ENCODE data around the gene UBE2E1. TPM values are rescaled to one million over a fixed set of nuclear protein-coding genes. Genes with fewer than 3 reads are reported as not detected.

Gene UBE2E1
- total RNA-seq, 1 donor from 2014 or later = 96.6 TPM

DNA sequence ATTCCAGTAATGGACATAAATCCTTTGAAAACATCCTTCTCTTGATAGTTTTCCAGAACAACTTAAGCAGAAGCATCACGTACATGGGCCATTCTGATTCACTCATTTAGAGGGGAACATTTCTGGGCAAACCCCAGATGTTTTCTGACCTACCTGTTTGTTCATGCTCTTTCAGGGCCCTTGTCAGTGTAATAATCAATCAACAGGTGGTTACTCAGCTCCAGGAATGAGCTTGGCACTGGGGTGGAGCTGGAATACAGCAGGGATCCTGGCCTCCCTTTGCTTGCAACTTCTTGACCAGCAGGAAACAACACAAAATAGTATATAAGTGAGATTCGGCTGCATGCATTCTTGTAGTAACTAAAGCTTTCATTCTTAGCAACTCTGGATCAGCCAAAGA lies 9.2 kb upstream of the UBE2E1 start:
- peak; percentile 82 for ATAC-seq

DNA sequence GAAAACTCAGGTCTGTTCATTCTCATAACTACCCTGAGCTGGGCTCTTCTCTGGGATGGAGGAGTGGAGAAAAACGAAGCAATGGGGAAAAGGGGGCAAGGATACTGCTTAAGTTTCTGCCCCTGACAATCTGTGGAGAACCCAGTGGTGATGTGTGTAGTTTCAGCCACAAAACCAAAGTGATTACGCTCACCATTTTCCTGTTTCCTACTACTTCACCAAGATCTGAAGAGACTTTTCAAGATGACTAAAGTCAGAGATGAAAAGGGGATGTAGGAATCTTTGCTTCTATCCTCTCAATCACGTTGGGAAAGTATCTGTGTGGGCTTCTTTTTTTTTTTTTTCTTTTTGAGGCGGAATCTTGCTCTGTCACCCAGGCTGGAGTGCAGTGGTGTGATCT lies 8.3 kb upstream of the UBE2E1 start:
- no peak for ATAC-seq

DNA sequence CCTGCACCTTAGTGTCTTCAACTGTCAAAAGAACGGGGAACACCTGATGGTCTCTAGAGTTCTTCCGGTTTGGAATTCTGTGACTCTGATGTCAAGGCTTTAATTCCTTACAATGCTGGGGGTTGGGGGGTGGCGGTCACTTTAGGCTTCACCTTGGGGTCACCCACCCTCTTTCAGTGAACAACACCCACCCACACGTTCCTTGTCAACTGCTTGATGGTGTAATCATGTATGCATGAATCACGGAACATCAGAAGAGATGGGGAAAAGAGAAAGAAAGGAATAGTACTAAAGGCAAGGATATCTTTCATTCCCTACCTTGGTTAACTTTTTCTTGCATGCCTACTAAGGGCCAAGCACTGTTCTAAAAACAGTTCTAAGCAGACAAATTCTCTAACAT lies 7.3 kb upstream of the UBE2E1 start:
- no peak for ATAC-seq

DNA sequence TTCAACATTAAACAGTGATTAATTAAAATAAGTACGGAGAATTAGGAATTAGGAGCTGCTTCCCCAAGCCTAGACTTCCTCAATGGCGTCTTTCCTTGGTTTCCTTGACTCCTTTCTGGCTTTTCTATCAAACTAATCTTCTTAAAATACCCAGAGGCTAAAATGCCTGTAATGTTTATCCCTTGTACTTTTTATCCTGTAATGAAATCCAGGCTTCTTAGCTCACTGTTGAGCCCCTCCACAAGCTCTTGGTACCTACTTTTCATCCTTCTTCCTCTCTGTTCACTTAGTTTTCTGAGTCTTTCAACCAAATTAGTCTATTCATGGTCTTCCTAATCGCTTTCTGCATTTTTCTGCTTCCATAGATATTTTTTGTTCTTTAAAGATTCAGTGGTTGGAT lies 6.9 kb upstream of the UBE2E1 start:
- no peak for ATAC-seq

DNA sequence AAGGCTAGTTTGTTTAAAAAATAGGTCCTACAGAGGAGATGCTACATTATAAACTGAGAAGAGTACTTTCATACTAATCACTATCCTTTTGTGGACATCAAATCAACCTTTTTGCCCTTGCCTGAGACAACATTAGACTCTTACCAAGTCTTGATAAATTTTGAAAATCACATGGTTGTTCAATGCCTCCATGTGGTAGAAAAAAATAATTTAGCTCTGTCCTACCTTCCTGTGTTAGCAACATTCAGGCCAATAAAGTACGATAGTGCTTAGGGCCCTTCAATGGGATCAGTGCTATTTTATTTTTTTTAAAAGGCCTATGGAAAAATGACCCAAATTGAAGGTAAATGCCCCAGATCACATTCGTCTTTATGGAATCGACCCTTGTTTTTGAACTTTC lies 5.0 kb upstream of the UBE2E1 start:
- ATAC-seq = no peak

DNA sequence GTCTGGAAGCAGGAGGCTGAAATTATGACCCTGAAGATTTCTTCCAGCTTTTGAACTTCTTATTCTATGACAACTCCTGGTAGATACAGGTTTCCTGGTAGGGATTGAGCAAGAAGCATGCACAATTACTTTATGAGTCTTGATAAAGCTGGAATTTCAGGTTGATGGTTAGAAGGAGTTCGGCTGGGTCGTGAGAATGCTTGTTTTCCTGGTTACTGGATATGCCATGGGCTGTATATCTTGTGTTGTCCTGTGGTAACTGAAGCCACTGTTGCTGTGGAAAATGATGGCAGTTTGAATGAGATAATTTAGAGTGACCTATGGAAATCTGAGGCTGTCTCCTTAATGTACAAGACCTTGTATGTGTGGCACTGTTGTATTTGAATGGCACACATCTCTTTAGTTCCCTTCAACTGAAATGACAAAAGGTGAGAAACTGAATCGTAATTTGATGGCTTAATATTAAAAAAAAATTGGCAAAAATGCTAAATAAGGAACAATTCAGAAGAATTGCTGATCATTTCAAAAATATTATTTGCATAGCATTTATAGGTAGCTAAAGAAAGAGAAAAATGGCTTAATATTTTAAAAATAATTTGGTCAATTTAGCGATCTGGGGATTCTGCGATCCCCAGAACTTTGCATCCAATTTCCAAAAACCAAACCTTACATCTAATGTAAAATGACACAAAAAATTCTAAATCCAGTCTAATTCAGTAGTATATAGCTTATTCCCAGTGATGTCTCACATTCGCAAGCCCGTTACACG lies 1.1 kb upstream of the UBE2E1 start:
- peak; percentile 83 for ATAC-seq

DNA sequence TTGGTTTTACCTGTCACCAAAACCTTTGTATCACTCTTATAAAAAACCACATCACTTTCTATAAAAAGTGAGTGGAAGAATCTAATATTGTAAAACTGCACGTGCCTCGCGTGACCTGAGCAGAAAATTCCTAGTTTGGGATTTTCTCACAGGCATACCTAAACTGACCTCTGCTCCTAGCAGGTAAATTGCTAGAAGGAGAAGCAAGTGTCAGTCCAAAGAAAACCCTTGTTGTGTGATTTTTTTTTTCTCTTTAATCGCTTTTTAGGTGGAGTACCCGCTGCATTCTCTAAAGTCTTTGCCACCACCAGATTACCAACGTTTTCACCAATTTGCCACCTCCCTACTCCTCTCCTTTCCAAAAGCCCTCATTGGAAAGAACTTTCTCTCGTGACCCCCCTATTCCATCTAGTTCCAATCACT lies 534 bp upstream of the UBE2E1 start:
- ATAC-seq = no peak

DNA sequence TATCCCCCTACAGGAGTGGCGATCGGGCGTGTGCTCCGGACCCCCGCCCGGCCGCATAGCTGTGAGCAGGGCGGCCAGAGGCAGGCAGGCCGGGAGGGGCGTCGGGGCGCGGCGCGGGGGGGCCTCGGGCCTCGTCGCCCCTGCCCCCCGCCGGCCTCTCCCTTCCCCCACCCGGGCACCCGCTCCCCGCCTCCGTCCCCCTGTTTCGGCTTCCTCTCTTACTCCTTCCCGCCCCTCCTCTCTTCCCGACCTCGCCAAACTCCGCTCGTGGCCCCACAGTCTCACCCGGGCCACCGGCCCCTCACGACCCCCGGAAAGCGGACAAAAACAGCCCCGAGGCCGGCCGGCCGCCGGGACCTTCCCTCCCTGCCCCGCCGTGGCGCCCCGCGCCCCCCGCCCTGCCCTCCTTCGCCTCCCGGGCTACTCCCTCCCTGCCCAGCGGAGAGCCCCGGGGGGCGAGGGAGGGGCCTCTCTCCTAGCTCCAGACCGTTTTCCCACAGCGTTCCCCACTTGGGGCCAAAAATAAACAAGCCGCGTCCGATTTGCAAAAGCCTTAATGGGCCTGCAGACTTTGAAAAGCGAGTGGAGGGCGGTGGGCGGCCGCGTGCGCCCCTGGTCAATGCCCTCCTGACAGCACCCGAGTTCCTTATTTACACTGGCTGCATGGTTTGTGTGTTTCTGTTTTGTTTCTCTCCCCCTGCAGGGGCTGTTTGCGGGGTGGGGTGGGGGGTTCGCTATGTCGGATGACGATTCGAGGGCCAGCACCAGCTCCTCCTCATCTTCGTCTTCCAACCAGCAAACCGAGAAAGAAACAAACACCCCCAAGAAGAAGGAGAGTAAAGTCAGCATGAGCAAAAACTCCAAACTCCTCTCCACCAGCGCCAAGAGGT lies 1.0 kb downstream of the UBE2E1 start:
- ATAC-seq = peak; percentile 20

DNA sequence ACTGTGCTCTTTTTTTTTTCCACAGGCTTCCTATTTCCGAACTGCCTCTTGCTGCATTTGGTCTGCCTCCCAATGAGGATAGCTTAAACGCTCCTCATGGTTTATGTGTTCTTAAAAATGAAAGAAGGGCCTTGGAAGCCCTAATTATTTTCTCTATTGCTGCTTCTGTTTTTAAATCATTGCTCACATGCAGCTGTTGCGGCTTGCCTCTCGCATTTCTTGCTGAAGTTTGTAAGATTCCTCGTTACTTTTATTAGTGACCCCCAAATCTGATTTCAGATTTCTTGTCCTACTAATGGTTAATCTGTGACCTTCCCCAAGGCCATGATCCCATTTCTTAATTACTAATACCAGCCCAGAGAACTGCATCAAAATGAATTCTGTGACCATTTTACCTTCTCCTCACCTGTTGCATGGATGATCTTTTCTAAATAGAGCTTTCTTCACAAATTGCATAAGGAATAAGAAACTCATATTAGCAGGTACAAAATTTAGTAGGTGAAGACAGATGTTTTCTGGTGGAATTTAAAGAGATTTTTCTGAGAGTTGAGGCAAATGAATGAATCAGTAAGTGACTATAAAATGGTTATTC lies 1.8 kb downstream of the UBE2E1 start:
- no peak for ATAC-seq

DNA sequence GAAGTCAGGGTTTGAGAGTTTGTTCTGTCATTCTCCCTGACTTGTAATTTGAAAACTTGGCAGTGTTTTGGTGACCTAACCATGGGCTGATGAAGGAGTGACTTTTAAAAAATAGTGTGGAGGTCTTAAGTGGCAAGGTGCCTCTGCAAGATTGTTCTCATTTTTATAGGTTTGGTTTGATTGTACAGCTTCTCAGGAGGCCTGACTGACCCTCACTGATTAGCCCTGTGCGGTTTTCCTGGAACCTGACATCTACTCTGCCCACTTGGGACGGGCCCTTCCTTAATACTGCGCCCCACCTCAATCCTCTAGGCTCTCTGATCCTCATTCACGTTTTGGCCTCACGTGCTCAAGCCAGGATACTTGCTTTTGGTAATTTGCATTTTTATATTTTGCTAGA lies 2.8 kb downstream of the UBE2E1 start:
- ATAC-seq = no peak

DNA sequence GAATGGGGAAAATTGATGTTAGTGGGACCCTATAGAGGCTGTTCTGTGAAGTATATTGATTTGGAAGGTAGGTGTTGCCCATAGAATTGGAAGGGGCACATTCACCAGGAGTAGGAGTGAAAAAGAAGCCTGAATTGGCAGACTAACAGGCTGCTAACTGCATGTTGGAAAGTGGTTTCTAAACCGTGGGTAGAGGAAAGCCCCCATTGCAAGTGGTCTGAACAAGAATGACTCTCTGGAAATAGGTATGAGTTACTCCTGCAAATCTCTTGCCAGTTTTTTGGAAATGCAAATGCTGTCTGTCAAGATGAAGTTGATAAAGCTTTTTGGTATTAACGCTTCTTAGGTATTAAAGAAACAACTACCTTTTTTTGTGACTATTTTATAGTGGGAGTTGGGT lies 3.5 kb downstream of the UBE2E1 start:
- ATAC-seq = no peak

DNA sequence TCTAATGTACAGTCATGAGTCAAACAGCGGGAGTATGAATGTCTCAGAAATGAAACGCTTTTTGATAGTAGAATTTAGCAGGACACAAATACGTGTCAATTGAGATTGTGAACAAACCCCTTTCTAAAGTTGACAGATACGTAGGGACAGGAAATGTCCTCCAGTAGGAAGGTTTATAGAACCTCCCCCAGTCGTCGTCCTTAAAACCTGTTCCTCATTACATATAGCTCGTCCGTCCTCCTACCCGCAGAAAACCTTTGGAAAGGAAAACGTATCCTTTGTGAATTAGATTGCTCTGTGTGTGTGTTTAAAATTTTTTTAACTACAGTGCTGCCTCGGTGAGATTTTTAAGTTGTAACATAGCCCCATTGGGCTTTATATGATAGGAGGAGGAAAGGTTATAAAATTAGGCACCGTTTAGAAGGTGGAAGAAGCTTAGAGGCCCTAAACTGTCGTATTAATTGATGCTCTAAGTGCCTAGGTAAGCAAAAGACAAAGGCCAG lies 4.1 kb downstream of the UBE2E1 start:
- ATAC-seq = no peak

DNA sequence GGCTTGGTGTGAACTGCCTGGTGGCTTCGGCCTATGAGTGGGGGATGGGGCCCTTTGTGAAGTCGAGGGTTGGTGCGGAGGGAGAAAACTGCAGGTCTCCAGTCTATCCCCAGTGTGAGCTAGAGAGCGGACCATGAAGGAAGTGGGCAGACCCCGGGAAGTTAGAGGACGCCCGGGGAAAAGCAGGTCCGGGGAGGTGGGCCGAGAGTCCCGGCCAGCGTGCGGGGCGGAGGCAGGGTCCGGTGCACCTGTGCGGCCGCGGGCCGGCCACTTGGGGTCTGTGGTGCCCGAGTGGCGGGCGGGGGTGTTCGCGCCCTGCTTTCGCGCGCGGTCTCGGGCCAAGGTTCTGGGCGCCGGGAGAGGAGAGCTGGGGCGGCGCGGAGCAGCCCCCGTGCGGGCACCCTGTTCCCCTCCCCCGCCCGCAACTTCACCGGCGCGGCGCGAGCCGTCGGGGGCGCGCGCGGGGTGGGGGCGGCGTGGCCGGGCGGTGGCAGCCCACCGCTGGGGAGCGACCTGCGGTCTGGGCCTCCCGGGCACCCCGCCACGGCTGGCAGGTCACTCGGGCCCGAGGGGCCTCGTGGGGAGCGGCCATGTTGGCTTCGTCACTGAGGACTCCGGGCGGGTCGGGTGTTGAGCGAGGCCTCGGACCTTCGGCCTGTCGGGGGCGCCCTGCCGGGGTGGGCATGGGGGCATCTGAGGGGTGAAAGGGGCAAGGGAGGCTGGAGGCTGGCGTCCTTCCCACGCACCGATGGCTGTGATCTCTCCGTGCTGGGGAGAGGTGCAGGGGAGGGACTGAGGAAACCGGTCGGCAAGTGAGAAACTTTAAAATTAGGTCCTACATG lies 4.8 kb downstream of the UBE2E1 start:
- ATAC-seq = peak; percentile 36

DNA sequence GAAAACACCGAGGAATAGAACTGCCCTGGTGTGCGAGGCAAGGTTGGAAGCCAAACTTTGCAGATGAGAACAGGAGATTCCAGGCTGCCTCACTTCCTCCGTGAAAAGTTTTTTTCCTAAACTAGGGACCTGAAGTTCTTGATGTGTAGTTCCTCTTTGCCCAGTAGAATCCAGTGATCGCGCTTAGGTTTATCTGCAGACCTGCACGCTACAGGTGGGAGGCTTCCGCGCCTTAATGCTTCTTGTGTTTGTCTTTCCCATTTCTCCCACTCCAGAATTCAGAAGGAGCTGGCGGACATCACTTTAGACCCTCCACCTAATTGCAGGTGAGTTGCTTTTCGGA lies 5.4 kb downstream of the UBE2E1 start:
- ATAC-seq = no peak

DNA sequence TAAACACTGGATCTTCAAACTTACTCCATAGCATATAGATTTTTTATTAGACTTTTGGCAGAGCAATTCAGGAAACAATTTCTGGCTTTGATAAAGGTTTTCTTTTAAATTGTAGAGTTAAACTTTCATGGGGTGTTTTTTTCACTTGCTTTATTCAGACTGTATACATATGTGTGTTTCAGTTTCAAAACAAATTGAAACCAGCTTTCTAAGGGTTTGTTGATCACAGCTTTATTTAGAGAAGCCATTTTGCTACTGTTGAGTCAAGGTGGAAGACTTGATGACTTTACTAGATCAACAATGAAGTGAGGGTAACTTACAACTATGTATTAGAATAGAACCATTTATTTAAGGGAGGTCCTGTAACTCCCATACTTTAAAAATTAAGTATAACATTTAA lies 6.2 kb downstream of the UBE2E1 start:
- no peak for ATAC-seq

DNA sequence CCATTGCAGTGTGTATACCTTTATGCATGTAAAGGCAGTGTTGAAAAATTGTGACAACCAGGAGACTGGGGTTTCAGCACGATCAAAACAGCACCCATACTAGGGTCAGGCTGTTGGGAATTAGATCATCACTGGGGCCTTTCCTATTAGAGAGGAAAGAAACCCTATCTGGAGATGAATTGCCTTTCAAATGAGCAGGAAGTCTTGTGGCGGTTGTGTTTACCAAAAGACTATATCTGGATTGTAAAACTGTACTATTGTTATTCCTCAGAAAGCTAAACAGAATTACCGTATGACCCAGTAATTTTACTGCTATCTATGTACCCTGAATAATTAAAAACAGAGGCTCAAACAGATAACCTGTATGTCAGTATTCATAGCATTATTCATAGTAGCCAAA lies 10.1 kb downstream of the UBE2E1 start:
- ATAC-seq = no peak

DNA sequence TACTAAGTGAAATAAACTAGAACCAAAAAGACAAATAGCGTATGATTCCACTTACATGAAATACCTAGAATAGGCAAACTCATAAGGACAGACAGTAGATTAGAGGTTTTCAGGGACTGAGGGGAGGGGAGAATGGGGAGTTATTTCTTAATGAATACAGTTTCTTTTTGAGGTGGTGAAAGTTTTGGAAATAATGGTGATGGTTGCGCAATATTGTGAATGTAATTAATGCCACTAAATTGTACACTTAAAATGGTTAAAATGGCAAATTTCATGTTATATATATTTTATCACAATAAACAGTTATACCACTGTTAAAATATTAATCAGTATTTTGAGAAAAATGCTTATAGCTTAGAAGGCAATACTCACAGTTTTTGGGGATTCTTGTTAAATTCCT lies 11.0 kb downstream of the UBE2E1 start:
- ATAC-seq = no peak

DNA sequence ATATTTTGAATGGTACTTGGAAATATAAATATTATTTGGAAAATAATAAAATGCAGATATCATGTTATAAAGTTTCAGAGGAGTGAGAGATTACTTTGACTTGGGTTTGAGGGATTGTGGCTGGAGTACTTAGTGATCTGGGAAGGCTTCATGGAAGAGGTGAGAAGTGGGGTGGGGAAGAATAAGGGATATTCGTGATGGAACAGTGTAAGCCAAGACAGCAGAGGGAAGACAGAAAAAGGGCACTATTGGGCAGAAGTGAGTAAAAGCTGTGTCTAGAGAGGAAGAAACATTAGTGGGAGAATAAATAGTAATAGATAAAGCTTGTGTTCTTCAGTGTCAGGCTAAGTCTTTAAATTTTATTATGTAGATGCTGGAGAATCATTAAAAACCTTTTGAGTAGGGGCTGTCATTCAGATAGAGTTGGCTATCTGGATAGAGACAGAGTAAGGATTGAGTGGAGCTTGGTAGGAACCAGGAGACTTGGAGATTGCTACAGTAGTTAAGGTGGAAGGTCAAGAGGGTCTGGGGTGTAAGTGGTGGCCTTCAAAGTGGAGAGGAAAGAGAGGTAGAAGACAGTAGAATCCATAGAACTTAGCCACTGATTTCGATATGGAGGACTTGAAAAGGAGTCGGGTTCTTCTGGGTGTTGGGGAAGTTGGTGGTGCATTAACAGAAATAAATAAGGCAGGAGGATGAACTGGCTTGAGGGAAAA lies 11.9 kb downstream of the UBE2E1 start:
- no peak for ATAC-seq

DNA sequence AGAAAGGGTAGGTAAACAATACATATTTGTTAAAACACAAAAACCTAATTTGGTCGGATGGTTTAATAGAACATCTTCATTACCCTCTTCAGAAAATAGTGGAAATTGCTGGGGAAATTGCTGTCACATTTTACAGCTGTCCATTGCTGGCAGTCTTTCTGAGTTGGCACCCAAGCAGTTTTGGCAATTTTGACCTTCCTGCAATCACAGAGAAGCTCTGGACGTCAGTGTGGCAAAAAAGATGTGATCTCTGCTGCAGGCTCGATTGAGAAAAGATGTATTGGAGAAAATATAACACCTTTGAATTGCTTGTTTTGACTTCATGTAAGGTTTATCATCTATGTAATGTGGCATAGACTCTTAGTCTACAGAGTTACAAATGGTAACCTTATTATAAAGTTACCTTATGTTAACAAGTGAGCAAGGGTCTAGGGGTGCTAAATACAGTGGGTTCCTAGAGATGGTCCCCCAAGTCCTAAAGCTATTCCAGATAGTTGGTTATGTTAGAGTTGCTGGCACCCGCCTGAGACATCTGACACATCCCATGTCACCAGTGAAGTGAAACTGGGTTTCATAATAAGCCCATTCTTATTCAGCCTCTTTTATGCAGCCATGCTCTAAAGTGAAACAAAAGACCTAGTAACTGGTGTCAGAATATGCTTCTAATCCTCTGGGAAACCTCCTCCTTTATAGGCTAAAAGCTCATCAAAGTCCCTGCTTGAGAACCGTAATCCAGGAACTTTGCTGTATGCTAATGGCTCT lies 14.0 kb downstream of the UBE2E1 start:
- ATAC-seq = no peak

DNA sequence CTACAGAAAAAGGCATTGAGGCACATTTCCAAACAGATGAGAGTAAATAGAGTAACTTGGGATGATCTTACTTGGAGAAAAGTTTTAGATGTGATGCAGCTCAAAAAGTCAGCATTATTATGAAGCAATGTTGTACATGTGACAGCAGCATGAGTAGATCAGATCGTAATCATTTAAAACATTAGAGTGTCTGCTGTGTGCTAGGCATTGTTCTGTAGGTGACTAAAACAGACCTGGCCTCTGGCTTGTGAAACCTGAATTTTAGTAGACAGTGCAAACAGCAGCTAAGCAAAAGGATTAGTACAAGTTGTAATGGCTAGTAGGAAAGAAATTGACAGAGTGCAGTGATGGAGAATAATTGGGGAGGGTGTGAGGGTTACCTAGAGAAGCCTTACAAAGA lies 15.1 kb downstream of the UBE2E1 start:
- ATAC-seq = peak; percentile 93

DNA sequence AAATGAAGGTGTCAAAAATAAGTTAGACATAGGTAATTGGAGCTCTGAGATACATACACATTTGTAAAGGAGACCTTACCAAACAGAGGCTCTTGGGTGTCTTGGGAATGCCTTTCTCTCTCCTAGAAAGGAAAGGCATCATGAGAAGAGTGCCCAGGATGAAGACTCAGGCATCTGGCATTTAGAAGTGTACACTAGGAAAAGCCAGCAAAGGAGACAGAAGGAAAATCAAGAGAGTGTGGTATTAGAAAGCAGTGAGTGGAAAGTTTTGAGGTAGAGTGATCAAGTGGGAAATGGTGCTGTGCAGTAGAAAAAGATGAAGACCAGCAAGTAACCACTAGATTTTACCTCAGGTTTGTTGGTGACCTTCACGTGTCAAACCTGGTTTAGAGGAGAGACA lies 16.1 kb downstream of the UBE2E1 start:
- ATAC-seq = no peak
